ENCODE measurements around the gene PHETA1. TPM values are rescaled to one million over a fixed set of nuclear protein-coding genes. Genes with fewer than 3 reads are reported as not detected.

The PHETA1 gene
- polyA plus RNA-seq, 1 of the 3 experiments (the other 2 are of a cell fraction) = 7.3 TPM

- Histone ChIP-seq H3K9ac (no peak overlapping the region), H3K79me2 (ENCODE audit: insufficient read depth) (no peaks in the 10 kb centered on the region), H3K36me3 (replicated peaks in 1 of 2; ENCODE audit: control insufficient read depth in 1 of 2, insufficient read depth in 2 of 2, low read length in 1 of 2) (no peaks in the 10 kb centered on the region), H4K20me1 (ENCODE audit: insufficient read depth) (no peaks in the 10 kb centered on the region), H3F3A (replicated peaks; ENCODE audit: insufficient read depth) (no peaks in the 10 kb centered on the region), H3K4me3 (ENCODE audit: low read depth in 2 of 2, low read length in 1 of 2) (no peak overlapping the region), H3K9me2 (no peaks in the 10 kb centered on the region), H3K4me1 (ENCODE audit: control insufficient read depth in 1 of 2, insufficient read depth in 2 of 2, low read depth in 1 of 2, low read length in 1 of 2) (no peaks in the 10 kb centered on the region; a peak in 1 of 4 replicates), H2AFZ (ENCODE audit: low read depth) (no peak overlapping the region), H3K9me3 (no peaks in the 10 kb centered on the region), H3K27me3 (ENCODE audit: insufficient read depth) (no peaks in the 10 kb centered on the region), H3K27ac (ENCODE audit: low read depth in 2 of 2, low read length in 1 of 2) (no peak overlapping the region), H3K4me2 (no peak overlapping the region)
- CTCF ChIA-PET = interaction anchor here (0.7 to 4.8 kb wide), 4 partner anchors 41 to 422 kb away, joined by 3 to 37 read pairs (median 4); no protein-coding TSS in a partner anchor
- POLR2A ChIA-PET = no interaction called here
- 73% methylated on average over 5 of the region's 5 CpGs for WGBS (ENCODE audit: low lambda C conversion rate)
- TF ChIP-seq PBX3 (IDR thresholded peaks at IDR 0.05) = no peak
- no peak for TF ChIP-seq ELF1 (IDR thresholded peaks at IDR 0.05)
- no peak for TF ChIP-seq MXI1 (IDR thresholded peaks at IDR 0.05; ENCODE audit: low read depth, low read length)
- TF ChIP-seq SIN3A (IDR thresholded peaks at IDR 0.05; ENCODE audit: borderline replicate concordance, low read depth, low read length) = no peak
- no peak for TF ChIP-seq FOXM1 (IDR thresholded peaks at IDR 0.05; ENCODE audit: low read depth)
- TF ChIP-seq GATA2 (CRISPR knock-in tag; IDR thresholded peaks at IDR 0.05) = no peak
- no peak for TF ChIP-seq ZBTB33 (IDR thresholded peaks at IDR 0.05; ENCODE audit: borderline replicate concordance, low read depth)
- no peak for TF ChIP-seq EP300 (IDR thresholded peaks at IDR 0.05; ENCODE audit: borderline replicate concordance in 1 of 2, low read depth in 1 of 2, low read length in 1 of 2)
- no peak for TF ChIP-seq IRF3 (IDR thresholded peaks at IDR 0.05; ENCODE audit: low read depth, low read length)
- TF ChIP-seq NFIC (IDR thresholded peaks at IDR 0.05; ENCODE audit: borderline replicate concordance) = no peak
- no peak for TF ChIP-seq USF1 (IDR thresholded peaks at IDR 0.05; ENCODE audit: borderline replicate concordance, low read depth)
- TF ChIP-seq RCOR1 (IDR thresholded peaks at IDR 0.05; ENCODE audit: low read length) = no peak
- TF ChIP-seq YY1 (IDR thresholded peaks at IDR 0.05; ENCODE audit: low read depth) = no peak
- TF ChIP-seq CHD2 (IDR thresholded peaks at IDR 0.05; ENCODE audit: low read length, partially characterized antibody) = no peak
- TF ChIP-seq GABPA (IDR thresholded peaks at IDR 0.05; ENCODE audit: low read depth) = no peak
- TF ChIP-seq RAD21 (IDR thresholded peaks at IDR 0.05; ENCODE audit: low read length) = no peak
- no peak for TF ChIP-seq MEF2A (IDR thresholded peaks at IDR 0.05; ENCODE audit: borderline replicate concordance, low read depth)
- DNase-seq = no peak
These were observed 52.2 kb downstream of the PHETA1 start for GRCh38 chr12:111316671-111317070.
